22Rv1 (cell line): Measurements from ENCODE around the gene TTC31.

Experiments used
- CTCF ChIP-seq: fragments of 450-650 bp; IDR thresholded peaks from 2 replicates; pipeline ENCODE4 v1.5.1; 2017; ENCODE audit warnings: mild to moderate bottlenecking
- ZFX ChIP-seq: fragments of 450-650 bp; IDR thresholded peaks from 2 replicates; pipeline ENCODE4 v1.6.1; 2017; ENCODE audit warnings: antibody characterized with exemption, borderline replicate concordance

GRCh38 chr2:74441170-74441689 is 41.7 kb upstream of the TTC31 start:
- no peak for TF ChIP-seq CTCF
- no peak for TF ChIP-seq ZFX
